Thoracic aorta (tissue), 2 donors: ENCODE measurements around the gene ENTREP1. TPM values are rescaled to one million over a fixed set of nuclear protein-coding genes. Genes with fewer than 3 reads are reported as not detected.

ENCODE experiments used
- ATAC-seq: fragments of 150-250 bp; one replicate; pipeline ENCODE4 v1.8.0; 2017; ENCODE audit warnings: low read depth; ENCODE audit not compliant: insufficient number of reproducible peaks, low FRiP score
- DNase-seq: peaks from one replicate; pipeline ENCODE4 v3.0.0-alpha.2; 2020; ENCODE audit warnings: low spot score
- H3K27ac ChIP-seq, 2 donors: fragments of 200-600 bp; sonication (generic); 1 replicate in 1 of 2; 2 replicates in 1 of 2; pipeline ENCODE4 v1.5.1; 2016; ENCODE audit warnings: mild to moderate bottlenecking in 2 of 2, moderate library complexity in 2 of 2
- H3K27me3 ChIP-seq: fragments of 200-600 bp; sonication (generic); replicated peaks from 2 replicates; pipeline ENCODE4 v1.6.0; 2016; ENCODE audit warnings: mild to moderate bottlenecking; ENCODE audit not compliant: insufficient read depth
- H3K36me3 ChIP-seq: fragments of 200-600 bp; sonication (generic); one replicate; pipeline ENCODE4 v1.5.1; 2016
- H3K4me1 ChIP-seq, 2 donors: fragments of 200-600 bp; sonication (generic); 1 replicate in 1 of 2; 2 replicates in 1 of 2; pipeline versions ENCODE4 v1.5.1 to v1.6.0; 2016; ENCODE audit warnings: low read depth in 2 of 2, mild to moderate bottlenecking in 1 of 2; ENCODE audit not compliant: control insufficient read depth in 1 of 2
- H3K4me3 ChIP-seq: fragments of 200-600 bp; sonication (generic); 2 replicates; pipeline ENCODE4 v1.5.1; 2016; ENCODE audit warnings: mild to moderate bottlenecking
- H3K9me3 ChIP-seq: fragments of 200-600 bp; sonication (generic); 2 replicates; pipeline ENCODE4 v1.5.1; 2016
- CTCF ChIP-seq: fragments of 200-600 bp; sonication (generic); IDR thresholded peaks from one replicate; pipeline ENCODE4 v1.5.1; 2019; ENCODE audit warnings: antibody characterized with exemption
- total RNA-seq, 2 donors: library from RNA; depleted of rRNA; stranded (reverse); fragments of >200 nt; gene quantifications; one replicate each; pipeline versions ENCODE4 v1.1.0 to v1.2.3, GENCODE V29; 2016

The ENTREP1 gene
- total RNA-seq, 2 donors from 2014 or later = 0.81 to 2.1 TPM

GRCh38 chr9:69292078-69292477 lies 32.9 kb upstream of the ENTREP1 start:
- ATAC-seq (no peak), DNase-seq (no peak)
- H3K4me1 ChIP-seq = no peaks in the 10 kb centered on the region
- no peak for TF ChIP-seq CTCF
- no peak overlapping the region for H3K27ac ChIP-seq
- H3K27me3 ChIP-seq = no peaks in the 10 kb centered on the region
- H3K9me3 ChIP-seq = no peaks in the 10 kb centered on the region
- no peak overlapping the region for H3K4me3 ChIP-seq
- H3K36me3 ChIP-seq = no peaks in the 10 kb centered on the region

- ATAC-seq = no peak
- TF ChIP-seq CTCF = no peak
- Histone ChIP-seq H3K27ac (no peak overlapping the region), H3K36me3 (no peaks in the 10 kb centered on the region), H3K9me3 (no peaks in the 10 kb centered on the region), H3K4me1 (no peaks in the 10 kb centered on the region), H3K27me3 (no peaks in the 10 kb centered on the region), H3K4me3 (no peak overlapping the region)
- no peak for DNase-seq
Measured at GRCh38 chr9:69293156-69293555, 31.9 kb upstream of the ENTREP1 start.

GRCh38 chr9:69295872-69296552 lies 29.0 kb upstream of the ENTREP1 start:
- DNase-seq = no peak
- no peaks in the 10 kb centered on the region for H3K4me1 ChIP-seq
- no peak overlapping the region for H3K4me3 ChIP-seq
- no peak overlapping the region for H3K27ac ChIP-seq
- H3K36me3 ChIP-seq = no peaks in the 10 kb centered on the region
- no peaks in the 10 kb centered on the region for H3K27me3 ChIP-seq
- no peaks in the 10 kb centered on the region for H3K9me3 ChIP-seq
- no peak for TF ChIP-seq CTCF
- no peak for ATAC-seq

GRCh38 chr9:69297300-69297980 lies 27.6 kb upstream of the ENTREP1 start:
- Histone ChIP-seq H3K9me3 (no peaks in the 10 kb centered on the region), H3K4me1 (no peaks in the 10 kb centered on the region), H3K27me3 (no peaks in the 10 kb centered on the region), H3K27ac (no peak overlapping the region), H3K36me3 (no peaks in the 10 kb centered on the region), H3K4me3 (no peak overlapping the region)
- DNase-seq (no peak), ATAC-seq (no peak)
- no peak for TF ChIP-seq CTCF

GRCh38 chr9:69299315-69299714 lies 25.7 kb upstream of the ENTREP1 start:
- no peak for DNase-seq
- no peaks in the 10 kb centered on the region for H3K27me3 ChIP-seq
- no peak overlapping the region for H3K27ac ChIP-seq
- no peaks in the 10 kb centered on the region for H3K36me3 ChIP-seq
- H3K4me1 ChIP-seq = no peaks in the 10 kb centered on the region
- H3K9me3 ChIP-seq = no peaks in the 10 kb centered on the region
- TF ChIP-seq CTCF = no peak
- H3K4me3 ChIP-seq = no peak overlapping the region
- ATAC-seq = no peak
